ENCODE results near the gene IGFBP2.

Gene IGFBP2

GRCh38 chr2:216644842-216645635, 11.8 kb downstream of the IGFBP2 start:
- DNase-seq = no peak

GRCh38 chr2:216645636-216645950, 12.4 kb downstream of the IGFBP2 start:
- DNase-seq = no peak

- no peak for DNase-seq
Measured at GRCh38 chr2:216646116-216646515, 12.9 kb downstream of the IGFBP2 start.

- no peak for DNase-seq
Measured at GRCh38 chr2:216648105-216648504, 14.9 kb downstream of the IGFBP2 start.

- DNase-seq = no peak
Measured at GRCh38 chr2:216649574-216649973, 16.4 kb downstream of the IGFBP2 start.

- DNase-seq = no peak
Measured at GRCh38 chr2:216650626-216651257, 17.5 kb downstream of the IGFBP2 start.

GRCh38 chr2:216651351-216651881, 18.2 kb downstream of the IGFBP2 start:
- no peak for DNase-seq

GRCh38 chr2:216652566-216652965, 19.3 kb downstream of the IGFBP2 start:
- DNase-seq = no peak

GRCh38 chr2:216653093-216653799, 20.0 kb downstream of the IGFBP2 start:
- no peak for DNase-seq

- no peak for DNase-seq
Measured at GRCh38 chr2:216653931-216654365, 20.7 kb downstream of the IGFBP2 start.

GRCh38 chr2:216654528-216655052, 21.4 kb downstream of the IGFBP2 start:
- no peak for DNase-seq

- no peak for DNase-seq
Measured at GRCh38 chr2:216657086-216657855, 24.1 kb downstream of the IGFBP2 start.

GRCh38 chr2:216657980-216658379, 24.8 kb downstream of the IGFBP2 start:
- DNase-seq = no peak

- DNase-seq = no peak
Measured at GRCh38 chr2:216658757-216659156, 25.5 kb downstream of the IGFBP2 start.

GRCh38 chr2:216659276-216659675, 26.1 kb downstream of the IGFBP2 start:
- no peak for DNase-seq

GRCh38 chr2:216660496-216660895, 27.3 kb downstream of the IGFBP2 start:
- no peak for DNase-seq

GRCh38 chr2:216661051-216661450, 27.8 kb downstream of the IGFBP2 start:
- no peak for DNase-seq

- no peak for DNase-seq
Measured at GRCh38 chr2:216661639-216662375, 28.6 kb downstream of the IGFBP2 start.

- no peak for DNase-seq
Measured at GRCh38 chr2:216663106-216663505, 29.9 kb downstream of the IGFBP2 start.

GRCh38 chr2:216663846-216664245, 30.6 kb downstream of the IGFBP2 start:
- DNase-seq = no peak

- DNase-seq = no peak
Measured at GRCh38 chr2:216664593-216665034, 31.4 kb downstream of the IGFBP2 start.

- no peak for DNase-seq
Measured at GRCh38 chr2:216665242-216665641, 32.0 kb downstream of the IGFBP2 start.
